HUES48 (cell line): Measurements from ENCODE around the gene CT45A3.
"Not testable (repeated sequence)": the region's sequence is repeated elsewhere in the genome, so short reads cannot be mapped to it uniquely, and the experiment has no call there.

Experiments used
- H3K27ac ChIP-seq: one replicate; pipeline ENCODE4 v1.7.0; 2013; ENCODE audit warnings: low read depth, low read length, inconsistent platforms
- H3K27me3 ChIP-seq: 2 replicates; pipeline ENCODE4 v1.6.1; 2013; ENCODE audit warnings: mild to moderate bottlenecking, low read length; ENCODE audit not compliant: control insufficient read depth, insufficient read depth
- H3K36me3 ChIP-seq: 2 replicates; pipeline ENCODE4 v1.6.1; 2013; ENCODE audit warnings: low read length; ENCODE audit not compliant: control insufficient read depth, insufficient read depth
- H3K4me1 ChIP-seq: 2 replicates; pipeline ENCODE4 v1.6.1; 2013; ENCODE audit warnings: mild to moderate bottlenecking, low read length; ENCODE audit not compliant: control insufficient read depth, insufficient read depth
- H3K4me3 ChIP-seq: 2 replicates; pipeline ENCODE4 v1.5.1; 2013; ENCODE audit warnings: mild to moderate bottlenecking, low read depth, low read length
- H3K9ac ChIP-seq: 2 replicates; pipeline ENCODE4 v1.6.1; 2013; ENCODE audit warnings: mild to moderate bottlenecking, low read depth, low read length, moderate library complexity
- H3K9me3 ChIP-seq: 2 replicates; pipeline ENCODE4 v1.6.1; 2013; ENCODE audit warnings: low read length; ENCODE audit not compliant: control insufficient read depth, insufficient read depth

CT45A3 gene, protein sequence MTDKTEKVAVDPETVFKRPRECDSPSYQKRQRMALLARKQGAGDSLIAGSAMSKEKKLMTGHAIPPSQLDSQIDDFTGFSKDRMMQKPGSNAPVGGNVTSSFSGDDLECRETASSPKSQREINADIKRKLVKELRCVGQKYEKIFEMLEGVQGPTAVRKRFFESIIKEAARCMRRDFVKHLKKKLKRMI

DNA sequence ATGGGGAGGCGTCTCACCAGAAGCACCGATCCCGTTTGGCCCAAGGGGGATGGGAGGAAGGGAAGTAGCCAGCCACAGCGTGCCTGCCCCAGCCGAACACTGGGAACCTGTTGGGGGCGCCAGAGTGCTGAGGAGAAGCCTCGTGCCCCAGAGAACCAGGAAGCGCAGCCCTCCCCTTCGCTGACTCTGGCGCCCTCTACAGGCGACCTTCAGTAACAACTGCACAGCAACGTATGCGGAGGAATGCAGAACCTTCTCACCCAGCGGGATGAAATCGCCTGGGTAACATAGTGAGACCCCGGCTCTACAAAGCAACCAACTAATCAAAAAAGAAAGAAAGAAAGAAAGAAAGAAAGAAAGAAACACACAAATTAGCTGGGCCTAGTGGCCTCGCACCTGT is at the start of gene CT45A3:
Gene CT45A3 (minus strand): TSS at position 101 of the 400 bp plus-strand sequence. CDS start 3,747 bp downstream, outside the sequence.
- not testable (repeated sequence) for H3K4me3 ChIP-seq, H3K27ac ChIP-seq, H3K4me1 ChIP-seq, H3K9ac ChIP-seq, H3K9me3 ChIP-seq, H3K27me3 ChIP-seq, H3K36me3 ChIP-seq

DNA sequence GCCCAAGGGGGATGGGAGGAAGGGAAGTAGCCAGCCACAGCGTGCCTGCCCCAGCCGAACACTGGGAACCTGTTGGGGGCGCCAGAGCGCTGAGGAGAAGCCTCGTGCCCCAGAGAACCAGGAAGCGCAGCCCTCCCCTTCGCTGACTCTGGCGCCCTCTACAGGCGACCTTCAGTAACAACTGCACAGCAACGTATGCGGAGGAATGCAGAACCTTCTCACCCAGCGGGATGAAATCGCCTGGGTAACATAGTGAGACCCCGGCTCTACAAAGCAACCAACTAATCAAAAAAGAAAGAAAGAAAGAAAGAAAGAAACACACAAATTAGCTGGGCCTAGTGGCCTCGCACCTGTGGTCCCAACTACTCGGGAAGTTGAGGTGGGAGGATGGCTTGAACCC is 34.7 kb upstream of the CT45A3 start, which contains the start of gene CT45A6:
Gene CT45A6 (minus strand): TSS at position 101 of the 400 bp plus-strand sequence. CDS start 3,794 bp downstream, outside the sequence.
- H3K27me3 ChIP-seq, H3K9ac ChIP-seq, H3K9me3 ChIP-seq, H3K36me3 ChIP-seq, H3K27ac ChIP-seq, H3K4me1 ChIP-seq, H3K4me3 ChIP-seq: not testable (repeated sequence)

DNA sequence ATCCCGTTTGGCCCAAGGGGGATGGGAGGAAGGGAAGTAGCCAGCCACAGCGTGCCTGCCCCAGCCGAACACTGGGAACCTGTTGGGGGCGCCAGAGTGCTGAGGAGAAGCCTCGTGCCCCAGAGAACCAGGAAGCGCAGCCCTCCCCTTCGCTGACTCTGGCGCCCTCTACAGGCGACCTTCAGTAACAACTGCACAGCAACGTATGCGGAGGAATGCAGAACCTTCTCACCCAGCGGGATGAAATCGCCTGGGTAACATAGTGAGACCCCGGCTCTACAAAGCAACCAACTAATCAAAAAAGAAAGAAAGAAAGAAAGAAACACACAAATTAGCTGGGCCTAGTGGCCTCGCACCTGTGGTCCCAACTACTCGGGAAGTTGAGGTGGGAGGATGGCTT is 17.4 kb upstream of the CT45A3 start, which contains the start of gene CT45A5:
Gene CT45A5 (minus strand): TSS at position 101 of the 400 bp plus-strand sequence. CDS start 3,774 bp downstream, outside the sequence.
- H3K9me3 ChIP-seq, H3K36me3 ChIP-seq, H3K4me1 ChIP-seq, H3K4me3 ChIP-seq, H3K27ac ChIP-seq, H3K27me3 ChIP-seq, H3K9ac ChIP-seq: not testable (repeated sequence)

DNA sequence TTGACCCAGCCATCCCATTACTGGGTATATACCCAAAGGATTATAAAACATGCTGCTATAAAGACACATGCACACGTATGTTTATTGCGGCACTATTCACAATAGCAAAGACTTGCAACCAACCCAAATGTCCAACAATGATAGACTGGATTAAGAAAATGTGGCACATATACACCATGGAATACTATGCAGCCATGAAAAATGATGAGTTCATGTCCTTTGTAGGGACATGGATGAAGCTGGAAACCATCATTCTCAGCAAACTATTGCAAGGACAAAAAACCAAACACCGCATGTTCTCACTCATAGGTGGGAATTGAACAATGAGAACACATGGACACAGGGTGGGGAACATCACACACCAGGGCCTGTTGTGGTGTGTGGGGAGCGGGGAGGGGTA is 23.3 kb downstream of the CT45A3 start:
- not testable (repeated sequence) for H3K27me3 ChIP-seq

DNA sequence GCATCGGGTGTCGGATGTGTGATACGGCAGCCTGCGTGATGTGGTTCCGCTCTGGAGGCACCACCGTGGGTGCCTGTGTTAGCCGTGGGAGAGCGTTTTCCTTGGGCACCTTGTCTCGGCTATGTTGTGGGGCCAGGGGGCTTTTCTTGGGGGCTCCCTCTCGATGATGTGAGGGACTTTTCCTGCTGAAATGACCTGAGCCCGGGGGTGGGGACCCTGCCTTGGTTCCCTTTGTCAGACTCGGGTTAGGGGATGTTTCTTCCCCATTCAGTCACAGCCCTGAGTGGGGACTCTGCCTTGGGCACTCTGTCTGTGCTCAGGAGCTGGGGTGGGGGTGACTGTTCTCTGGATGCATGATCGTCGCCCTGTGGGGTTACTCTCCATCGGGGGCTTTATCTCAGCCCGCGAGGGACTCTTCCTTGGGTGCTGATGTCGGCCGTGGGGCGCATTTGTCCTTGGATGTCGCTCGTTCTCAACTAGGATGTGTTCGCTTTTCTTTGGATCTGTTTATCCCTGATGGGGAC is 26.7 kb downstream of the CT45A3 start:
- H3K4me3 ChIP-seq: no peak overlapping the region

More for the DNA sequence above, 23.3 kb downstream of the CT45A3 start:
- peaks cover 38% of the 10 kb centered on the region for H3K9me3 ChIP-seq
- not testable (repeated sequence) for H3K4me1 ChIP-seq, H3K4me3 ChIP-seq, H3K27ac ChIP-seq, H3K36me3 ChIP-seq, H3K9ac ChIP-seq

DNA sequence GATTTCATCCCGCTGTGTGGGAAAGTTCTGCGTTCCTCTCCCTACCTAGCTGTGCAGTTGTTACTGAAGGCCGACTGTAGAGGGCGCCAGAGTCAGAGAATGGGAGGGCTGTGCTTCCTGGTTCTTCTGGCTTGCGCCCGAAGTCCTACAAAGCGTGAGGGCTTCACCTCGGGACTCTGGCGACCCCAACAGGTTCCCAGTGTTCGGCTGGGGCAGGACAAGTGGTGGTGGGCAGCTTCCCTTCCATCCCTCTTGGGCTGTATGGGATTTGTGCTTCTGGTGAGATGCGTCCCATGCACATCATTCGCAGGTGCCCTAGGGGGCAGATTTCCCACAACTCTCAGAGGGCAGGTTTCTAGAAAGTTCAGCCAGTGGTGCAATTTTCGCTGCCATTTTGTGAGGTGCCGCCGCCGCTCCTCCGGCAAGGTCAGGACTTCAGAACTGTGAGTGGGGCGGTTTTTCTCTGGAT is 27.3 kb downstream of the CT45A3 start:
- H3K9me3 ChIP-seq: peaks cover 39% of the 10 kb centered on the region
- no peaks in the 10 kb centered on the region for H3K4me1 ChIP-seq
- no peak overlapping the region for H3K9ac ChIP-seq
- no peaks in the 10 kb centered on the region for H3K27me3 ChIP-seq
- H3K27ac ChIP-seq: no peak overlapping the region
- no peaks in the 10 kb centered on the region for H3K36me3 ChIP-seq
- H3K4me3 ChIP-seq: no peak overlapping the region

More for the DNA sequence above, 26.7 kb downstream of the CT45A3 start:
- no peaks in the 10 kb centered on the region for H3K36me3 ChIP-seq
- no peaks in the 10 kb centered on the region for H3K4me1 ChIP-seq
- peaks cover 40% of the 10 kb centered on the region for H3K9me3 ChIP-seq
- no peak overlapping the region for H3K27ac ChIP-seq
- no peaks in the 10 kb centered on the region for H3K27me3 ChIP-seq
- H3K9ac ChIP-seq: no peak overlapping the region

DNA sequence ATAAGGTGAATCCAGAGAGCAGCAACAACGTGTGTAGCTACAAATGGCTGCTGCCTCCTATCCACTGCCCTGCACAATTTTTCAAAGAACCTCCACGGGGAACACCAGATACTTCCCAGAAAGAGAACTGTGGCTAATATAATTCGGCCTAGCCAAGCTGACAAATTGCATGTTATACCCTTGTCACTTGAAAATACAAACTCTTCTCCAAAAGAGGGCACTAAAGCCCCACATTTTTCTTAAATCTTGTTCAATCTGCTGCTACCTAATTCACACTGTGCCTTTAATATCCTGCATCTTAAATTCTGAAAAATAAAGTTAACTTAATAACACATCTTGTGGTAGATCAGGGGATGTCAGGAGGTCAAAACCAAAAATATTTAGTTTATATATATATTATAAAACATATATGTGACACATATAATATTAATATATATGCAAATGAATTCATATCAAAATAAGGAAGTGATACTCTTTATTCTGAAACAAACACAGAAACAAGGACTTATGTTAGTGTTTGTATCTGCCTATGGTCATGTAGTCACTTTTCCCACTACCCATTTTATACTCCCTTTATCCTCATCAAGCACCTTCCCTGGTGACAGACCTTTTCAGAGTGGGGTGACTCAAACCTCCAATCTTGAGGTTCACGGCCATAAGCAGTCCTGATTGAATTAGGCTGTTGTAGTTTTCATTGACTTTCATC is 30.5 kb downstream of the CT45A3 start:
- no peaks in the 10 kb centered on the region for H3K4me1 ChIP-seq
- no peak overlapping the region for H3K27ac ChIP-seq
- no peak overlapping the region for H3K9ac ChIP-seq
- H3K27me3 ChIP-seq: no peaks in the 10 kb centered on the region
- H3K4me3 ChIP-seq: no peak overlapping the region
- no peaks in the 10 kb centered on the region for H3K36me3 ChIP-seq
- H3K9me3 ChIP-seq: peaks cover 27% of the 10 kb centered on the region

DNA sequence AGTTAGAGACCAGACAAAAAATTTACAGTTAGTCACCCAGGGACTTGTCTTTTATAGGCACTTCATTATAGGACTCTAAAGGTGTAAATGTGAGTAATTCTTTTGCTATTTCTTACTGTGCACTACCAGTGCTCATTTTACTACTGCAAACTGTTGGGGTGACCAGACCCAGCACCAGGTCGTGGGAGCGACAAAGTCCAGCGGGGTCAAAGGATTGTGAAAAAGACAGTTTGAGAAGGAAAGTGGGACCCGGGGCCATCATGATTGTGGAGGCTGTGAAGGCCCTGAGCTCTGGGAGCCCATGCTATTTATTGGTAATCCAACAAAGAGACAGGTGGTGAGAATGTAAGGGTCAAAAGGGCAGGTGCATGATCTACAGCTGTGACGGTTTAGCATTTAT is 33.3 kb downstream of the CT45A3 start:
- not testable (repeated sequence) for H3K9me3 ChIP-seq, H3K4me3 ChIP-seq, H3K36me3 ChIP-seq, H3K27me3 ChIP-seq, H3K27ac ChIP-seq, H3K9ac ChIP-seq, H3K4me1 ChIP-seq

DNA sequence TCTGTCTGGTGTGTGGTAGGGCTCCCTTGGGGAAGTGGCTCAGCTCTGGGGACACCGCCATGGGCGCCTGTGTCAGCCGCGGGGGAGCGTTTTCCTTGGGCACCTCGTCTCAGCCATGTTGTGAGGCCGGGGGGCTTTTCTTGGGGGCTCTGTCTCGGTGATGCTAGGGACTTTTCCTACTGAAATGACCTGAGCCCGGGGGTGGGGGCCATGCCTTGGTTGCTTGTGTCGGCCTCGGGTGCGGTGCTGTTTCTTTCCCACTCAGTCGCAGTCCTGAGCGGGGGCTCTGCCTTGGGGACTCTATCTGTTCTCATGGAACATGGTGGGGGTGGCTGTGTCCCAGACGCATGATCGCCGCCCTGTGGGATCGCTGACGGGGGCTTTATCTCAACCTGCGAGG is 54.2 kb downstream of the CT45A3 start:
- Histone ChIP-seq H3K27ac (no peak overlapping the region), H3K27me3 (no peaks in the 10 kb centered on the region), H3K9me3 (peaks cover 15% of the 10 kb centered on the region), H3K36me3 (no peaks in the 10 kb centered on the region), H3K4me3 (no peak overlapping the region), H3K4me1 (no peaks in the 10 kb centered on the region), H3K9ac (no peak overlapping the region)

DNA sequence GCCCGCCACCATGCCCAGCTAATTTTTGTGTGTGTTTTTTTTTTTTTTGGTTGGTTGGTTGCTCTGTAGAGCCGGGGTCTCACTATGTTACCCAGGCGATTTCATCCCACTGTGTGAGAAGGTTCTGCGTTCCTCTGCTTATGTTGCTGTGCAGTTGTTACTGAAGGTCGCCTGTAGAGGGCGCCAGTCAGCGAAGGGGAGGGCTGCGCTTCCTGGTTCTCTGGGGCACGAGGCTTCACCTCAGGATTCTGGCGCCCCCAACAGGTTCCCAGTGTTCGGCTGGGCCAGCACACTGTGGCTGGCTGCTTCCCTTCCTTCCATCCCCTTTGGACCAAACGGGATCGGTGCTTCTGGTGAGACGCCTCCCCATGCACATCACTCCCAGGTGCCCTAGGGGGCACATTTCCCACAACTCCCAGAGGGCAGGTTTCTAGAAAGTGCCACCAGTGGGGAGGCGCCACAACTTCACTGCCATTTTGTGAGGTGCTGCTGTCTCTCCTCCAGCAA is 54.8 kb downstream of the CT45A3 start, which contains the start of gene CT45A1:
Gene CT45A1 (plus strand): TSS at position 457 of the 507 bp plus-strand sequence. CDS start 5,302 bp downstream, outside the sequence.
- not testable (repeated sequence) for H3K27ac ChIP-seq, H3K4me1 ChIP-seq, H3K9ac ChIP-seq, H3K36me3 ChIP-seq, H3K27me3 ChIP-seq, H3K4me3 ChIP-seq
- peaks cover 19% of the 10 kb centered on the region for H3K9me3 ChIP-seq
